Amygdala (tissue), 56 donors: ENCODE data around the gene DHX40.
A peak's percentile ranks its signal among the peaks of the same experiment; 100 is the strongest.
"Not testable (repeated sequence)": the region's sequence is repeated elsewhere in the genome, so short reads cannot be mapped to it uniquely, and the experiment has no call there.

Source experiments
- DNase-seq, 56 donors: peaks; one replicate each; lab custom pipeline; 2025; lab: John Stamatoyannopoulos, UW

DHX40 gene

GRCh38 chr17:59550703-59551102, 14.7 kb upstream of the DHX40 start:
- DNase-seq: no peak

- no peak for DNase-seq
Observed at GRCh38 chr17:59558039-59558438, 7.4 kb upstream of the DHX40 start.

- no peak for DNase-seq
Observed at GRCh38 chr17:59558953-59559352, 6.5 kb upstream of the DHX40 start.

GRCh38 chr17:59561042-59561441, 4.4 kb upstream of the DHX40 start:
- no peak for DNase-seq

- peak in 50 of 56 donors; percentile 5 to 72 (median 44) for DNase-seq
Observed at GRCh38 chr17:59565959-59566324, 532 bp downstream of the DHX40 start.

GRCh38 chr17:59569151-59569550, 3.7 kb downstream of the DHX40 start:
- not testable (repeated sequence) for DNase-seq

GRCh38 chr17:59572301-59572924, 7.0 kb downstream of the DHX40 start:
- DNase-seq: no peak

GRCh38 chr17:59584168-59584567, 18.8 kb downstream of the DHX40 start:
- not testable (repeated sequence) for DNase-seq

GRCh38 chr17:59600169-59600568, 34.8 kb downstream of the DHX40 start:
- no peak for DNase-seq

- DNase-seq: no peak
Observed at GRCh38 chr17:59601130-59601529, 35.7 kb downstream of the DHX40 start.

GRCh38 chr17:59607061-59607460, 41.7 kb downstream of the DHX40 start:
- no peak for DNase-seq

- no peak for DNase-seq
Observed at GRCh38 chr17:59607817-59608403, 42.5 kb downstream of the DHX40 start.

- no peak for DNase-seq
Observed at GRCh38 chr17:59611503-59611902, 46.1 kb downstream of the DHX40 start.

GRCh38 chr17:59616253-59616920, 51.0 kb downstream of the DHX40 start:
- no peak for DNase-seq

GRCh38 chr17:59617156-59617732, 51.8 kb downstream of the DHX40 start:
- DNase-seq: no peak

- peak in 1 of 56 donors; percentile 72 for DNase-seq
Observed at GRCh38 chr17:59619035-59619297, 53.6 kb downstream of the DHX40 start.

- peak; percentile 67 to 99 (median 94) for DNase-seq
Observed at GRCh38 chr17:59619298-59620063, 54.1 kb downstream of the DHX40 start, which contains the start of gene CLTC. Gene CLTC, plus strand, starts transcription at chr17:59619895. Its CDS starts 237 bp downstream, at chr17:59620132.

- peak in 2 of 56 donors; percentile 54 to 57 for DNase-seq
Observed at GRCh38 chr17:59620064-59620359, 54.6 kb downstream of the DHX40 start.

- peak in 30 of 56 donors; percentile 1 to 39 (median 14) for DNase-seq
Observed at GRCh38 chr17:59620518-59621259, 55.3 kb downstream of the DHX40 start.

- DNase-seq: no peak
Observed at GRCh38 chr17:59621771-59622170, 56.4 kb downstream of the DHX40 start.
